ENCODE results near the gene NEU1. TPM values are rescaled to one million over a fixed set of nuclear protein-coding genes. Genes with fewer than 3 reads are reported as not detected.
"Not testable (repeated sequence)": the region's sequence is repeated elsewhere in the genome, so short reads cannot be mapped to it uniquely, and the experiment has no call there.

NEU1 gene
- total and polyA plus RNA-seq, 4 donors, result 27.6 to 42.4 (median 34.8) TPM

- no peak overlapping the region for H3K27ac ChIP-seq (ENCODE audit: low read depth in 1 of 2, low read length in 2 of 2)
- no peak overlapping the region for H3K9ac ChIP-seq (ENCODE audit: low read depth in 1 of 2, low read length in 2 of 2)
- no peaks in the 10 kb centered on the region for H3K27me3 ChIP-seq (ENCODE audit: control insufficient read depth in 4 of 4, insufficient read depth in 4 of 4, low read length in 3 of 4)
- peaks cover 17 to 37% (median 25%) of the 10 kb centered on the region in 4 donors for H3K36me3 ChIP-seq (ENCODE audit: control insufficient read depth in 4 of 4, insufficient read depth in 3 of 4, low read depth in 1 of 4, low read length in 3 of 4)
- DNase-seq (ENCODE audit: low spot score), result no peak
- TF ChIP-seq GABPA (IDR thresholded peaks at IDR 0.05 in 1 of 2, conservative IDR thresholded peaks at IDR 0.05 in 1 of 2) (no peak), MAX (IDR thresholded peaks at IDR 0.05) (no peak), REST (IDR thresholded peaks at IDR 0.05) (no peak), HNF4G (IDR thresholded peaks at IDR 0.05) (no peak), SP1 (IDR thresholded peaks at IDR 0.05) (no peak), NR2F2 (IDR thresholded peaks at IDR 0.05) (no peak), ZBTB33 (IDR thresholded peaks at IDR 0.05) (no peak), FOXA1 (IDR thresholded peaks at IDR 0.05) (no peak), HNF4A (conservative IDR thresholded peaks at IDR 0.05) (no peak)
- no peak overlapping the region for H3K4me3 ChIP-seq (ENCODE audit: low read depth in 1 of 3, low read length in 3 of 3)
- 95% methylated on average over 3 of the region's 3 CpGs for WGBS
- peaks cover 6 to 25% (median 22%) of the 10 kb centered on the region in 4 donors for H3K4me1 ChIP-seq (ENCODE audit: control insufficient read depth in 4 of 4, insufficient read depth in 4 of 4, low read length in 3 of 4)
- H3K9me3 ChIP-seq (ENCODE audit: control insufficient read depth in 4 of 4, low read length in 3 of 4), result no peaks in the 10 kb centered on the region
These were observed 23.7 kb downstream of the NEU1 start for GRCh38 chr6:31838968-31839367.

GRCh38 chr6:31838114-31838553, 24.5 kb downstream of the NEU1 start:
- H3K27me3 ChIP-seq (ENCODE audit: control insufficient read depth in 4 of 4, insufficient read depth in 4 of 4, low read length in 3 of 4); DNase-seq (ENCODE audit: low spot score); H3K27ac ChIP-seq (ENCODE audit: low read depth in 1 of 2, low read length in 2 of 2); H3K4me3 ChIP-seq (ENCODE audit: low read depth in 1 of 3, low read length in 3 of 3); H3K9me3 ChIP-seq (ENCODE audit: control insufficient read depth in 4 of 4, low read length in 3 of 4); H3K9ac ChIP-seq (ENCODE audit: low read depth in 1 of 2, low read length in 2 of 2): not testable (repeated sequence)
- H3K36me3 ChIP-seq (ENCODE audit: control insufficient read depth in 4 of 4, insufficient read depth in 3 of 4, low read depth in 1 of 4, low read length in 3 of 4), result peaks cover 17 to 37% (median 25%) of the 10 kb centered on the region in 4 donors
- peaks cover 7 to 29% (median 23%) of the 10 kb centered on the region in 4 donors for H3K4me1 ChIP-seq (ENCODE audit: control insufficient read depth in 4 of 4, insufficient read depth in 4 of 4, low read length in 3 of 4)
- WGBS, result 91% methylated on average over 9 of the region's 9 CpGs

- TF ChIP-seq RXRA (IDR thresholded peaks at IDR 0.05), result no peak
- no peak for TF ChIP-seq FOXA1 (IDR thresholded peaks at IDR 0.05)
- no peak for TF ChIP-seq FOXA2 (IDR thresholded peaks at IDR 0.05)
- TF ChIP-seq ATF3 (IDR thresholded peaks at IDR 0.05), result no peak
- no peak for TF ChIP-seq TAF1 (conservative IDR thresholded peaks at IDR 0.05)
- TF ChIP-seq RAD21 (IDR thresholded peaks at IDR 0.05), result no peak
- Histone ChIP-seq H3K4me3 (ENCODE audit: low read depth in 1 of 3, low read length in 3 of 3) (peak overlapping the region in 1 of 3 donors; percentile 17), H3K27me3 (ENCODE audit: control insufficient read depth in 4 of 4, insufficient read depth in 4 of 4, low read length in 3 of 4) (no peaks in the 10 kb centered on the region), H3K36me3 (ENCODE audit: control insufficient read depth in 4 of 4, insufficient read depth in 3 of 4, low read depth in 1 of 4, low read length in 3 of 4) (peaks cover 17 to 37% (median 25%) of the 10 kb centered on the region in 4 donors), H3K27ac (ENCODE audit: low read depth in 1 of 2, low read length in 2 of 2) (peak overlapping the region in 1 of 2 donors; percentile 46), H3K4me1 (ENCODE audit: control insufficient read depth in 4 of 4, insufficient read depth in 4 of 4, low read length in 3 of 4) (peaks cover 5 to 29% (median 23%) of the 10 kb centered on the region in 4 donors), H3K9ac (ENCODE audit: low read depth in 1 of 2, low read length in 2 of 2) (peak overlapping the region in 1 of 2 donors; percentile 16), H3K9me3 (ENCODE audit: control insufficient read depth in 4 of 4, low read length in 3 of 4) (no peaks in the 10 kb centered on the region)
- DNase-seq (ENCODE audit: low spot score), result no peak
- 54% methylated on average over 1 of the region's 1 CpG for whole genome bisulfite sequencing
These were observed 25.1 kb downstream of the NEU1 start for GRCh38 chr6:31837369-31838113.
